OCI-LY7 (cell line): ENCODE results near the gene CNOT4.

Source experiments
- EZH2phosphoT487 ChIP-seq: fragments of 200-600 bp; sonication (generic); IDR thresholded peaks from 2 replicates; pipeline ENCODE4 v1.6.1; 2018; ENCODE audit warnings: low read depth, borderline replicate concordance, mild to moderate bottlenecking, mixed run types, antibody characterized with exemption, low read length, moderate library complexity, mixed read lengths
- TF ChIP-seq, protein P1 (sequence below): fragments of 200-600 bp; sonication (generic); conservative IDR thresholded peaks from 2 replicates; pipeline ENCODE4 v1.5.1; 2014; ENCODE audit warnings: mild to moderate bottlenecking, antibody characterized with exemption, low read length, moderate library complexity, mixed read lengths

DNA sequence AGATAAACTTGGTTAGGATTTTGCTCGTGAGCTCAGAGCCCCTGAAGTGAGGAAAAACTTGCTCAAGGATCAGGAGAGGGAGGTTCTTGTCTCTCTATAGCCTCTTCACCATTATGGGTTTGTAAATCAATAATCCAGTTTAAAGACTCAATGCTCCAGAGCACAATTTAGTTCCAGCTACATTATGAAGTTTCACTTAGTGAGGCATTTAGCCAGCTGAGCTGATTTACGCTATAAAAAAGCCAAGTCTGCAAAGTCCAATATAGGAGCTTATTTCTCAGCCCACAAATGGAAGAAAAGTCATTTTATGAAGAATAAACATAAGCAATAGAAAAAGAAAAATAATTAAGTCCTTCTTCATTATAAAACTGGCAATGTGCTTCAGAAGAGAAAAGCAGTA is 145.7 kb downstream of the CNOT4 start:
- TF ChIP-seq, protein P1, sequence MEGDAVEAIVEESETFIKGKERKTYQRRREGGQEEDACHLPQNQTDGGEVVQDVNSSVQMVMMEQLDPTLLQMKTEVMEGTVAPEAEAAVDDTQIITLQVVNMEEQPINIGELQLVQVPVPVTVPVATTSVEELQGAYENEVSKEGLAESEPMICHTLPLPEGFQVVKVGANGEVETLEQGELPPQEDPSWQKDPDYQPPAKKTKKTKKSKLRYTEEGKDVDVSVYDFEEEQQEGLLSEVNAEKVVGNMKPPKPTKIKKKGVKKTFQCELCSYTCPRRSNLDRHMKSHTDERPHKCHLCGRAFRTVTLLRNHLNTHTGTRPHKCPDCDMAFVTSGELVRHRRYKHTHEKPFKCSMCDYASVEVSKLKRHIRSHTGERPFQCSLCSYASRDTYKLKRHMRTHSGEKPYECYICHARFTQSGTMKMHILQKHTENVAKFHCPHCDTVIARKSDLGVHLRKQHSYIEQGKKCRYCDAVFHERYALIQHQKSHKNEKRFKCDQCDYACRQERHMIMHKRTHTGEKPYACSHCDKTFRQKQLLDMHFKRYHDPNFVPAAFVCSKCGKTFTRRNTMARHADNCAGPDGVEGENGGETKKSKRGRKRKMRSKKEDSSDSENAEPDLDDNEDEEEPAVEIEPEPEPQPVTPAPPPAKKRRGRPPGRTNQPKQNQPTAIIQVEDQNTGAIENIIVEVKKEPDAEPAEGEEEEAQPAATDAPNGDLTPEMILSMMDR: no peak
- no peak for TF ChIP-seq EZH2phosphoT487
